Testis (tissue), 2 donors: ENCODE results near the gene CMTM5.

ENCODE experiments used
- CTCF ChIP-seq, 3 experiments: fragments of 450-650 bp in 2 of 3; fragments of 200-600 bp in 1 of 3; sonication (generic) in 1 of 3; IDR thresholded peaks; one replicate each; pipeline ENCODE4 v1.5.1; 2016 to 2019; ENCODE audit warnings: antibody characterized with exemption in 3 of 3, mild to moderate bottlenecking in 2 of 3, moderate library complexity in 1 of 3
- POLR2A ChIP-seq: fragments of 450-650 bp; IDR thresholded peaks from one replicate; pipeline ENCODE4 v1.6.1; 2017; ENCODE audit warnings: antibody characterized with exemption, mild to moderate bottlenecking, moderate library complexity

GRCh38 chr14:23365036-23365731 lies 11.7 kb upstream of the CMTM5 start, which contains the start of gene EFS:
- TF ChIP-seq CTCF (IDR thresholded peaks at IDR 0.05) (no peak), POLR2A (no peak)
